WTC11 (cell line): ENCODE measurements around the gene IRF3.

ENCODE experiments used
- CTCF ChIP-seq: fragments of 200-600 bp; IDR thresholded peaks from 2 replicates; pipeline ENCODE4 v1.8.0; 2022; ENCODE audit warnings: antibody characterized with exemption
- ELF4 ChIP-seq: sonication (generic); formaldehyde crosslinking; IDR thresholded peaks from 2 replicates; pipeline ENCODE4 v1.8.1; 2022; ENCODE audit warnings: low read depth, mild to moderate bottlenecking, moderate library complexity, missing genetic modification reagents
- TF ChIP-seq, protein P1 (sequence below): sonication (generic); formaldehyde crosslinking; conservative IDR thresholded peaks from 2 replicates; pipeline ENCODE4 v1.8.1; 2023; ENCODE audit warnings: mild to moderate bottlenecking, low read depth, missing genetic modification reagents, moderate library complexity
- TF ChIP-seq, protein P2 (sequence below): sonication (generic); formaldehyde crosslinking; IDR thresholded peaks from 2 replicates; pipeline ENCODE4 v1.8.0; 2022; ENCODE audit warnings: mild to moderate bottlenecking, missing genetic modification reagents
- TF ChIP-seq, protein P3 (sequence below): sonication (generic); formaldehyde crosslinking; conservative IDR thresholded peaks from 2 replicates; pipeline ENCODE4 v1.8.1; 2022; ENCODE audit warnings: mild to moderate bottlenecking, missing genetic modification reagents
- TF ChIP-seq, protein P4 (sequence below): sonication (generic); formaldehyde crosslinking; IDR thresholded peaks from 2 replicates; pipeline ENCODE4 v1.8.1; 2023; ENCODE audit warnings: mild to moderate bottlenecking, missing genetic modification reagents, borderline replicate concordance

DNA sequence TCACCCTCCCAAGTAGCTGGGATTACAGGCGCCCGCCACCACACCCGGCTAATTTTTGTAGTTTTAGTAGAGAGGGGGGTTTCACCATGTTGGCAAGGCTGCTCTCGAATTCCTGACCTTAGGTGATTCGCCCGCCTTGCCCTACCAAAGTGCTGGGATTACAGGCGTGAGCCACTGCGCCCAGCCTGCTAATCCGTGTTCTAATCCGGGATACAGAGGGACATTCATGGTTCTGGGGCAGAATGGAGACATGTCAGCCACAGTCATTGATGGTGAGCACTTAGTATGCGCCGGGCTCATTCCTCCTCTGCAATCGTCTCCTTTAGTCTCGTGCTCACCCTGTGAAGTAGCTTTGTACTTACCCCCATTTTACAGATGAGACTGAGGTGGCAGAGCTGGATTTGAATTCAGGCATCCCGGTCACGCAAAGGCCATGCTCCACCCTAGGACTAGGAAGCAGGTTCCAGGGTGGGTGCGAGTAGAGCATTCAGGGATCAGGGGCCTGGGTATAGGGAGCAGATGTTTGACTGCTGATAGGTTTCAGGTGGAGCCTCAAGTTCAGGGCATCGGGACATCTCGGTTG, 34.0 kb downstream of the IRF3 start:
- TF ChIP-seq, protein P1, sequence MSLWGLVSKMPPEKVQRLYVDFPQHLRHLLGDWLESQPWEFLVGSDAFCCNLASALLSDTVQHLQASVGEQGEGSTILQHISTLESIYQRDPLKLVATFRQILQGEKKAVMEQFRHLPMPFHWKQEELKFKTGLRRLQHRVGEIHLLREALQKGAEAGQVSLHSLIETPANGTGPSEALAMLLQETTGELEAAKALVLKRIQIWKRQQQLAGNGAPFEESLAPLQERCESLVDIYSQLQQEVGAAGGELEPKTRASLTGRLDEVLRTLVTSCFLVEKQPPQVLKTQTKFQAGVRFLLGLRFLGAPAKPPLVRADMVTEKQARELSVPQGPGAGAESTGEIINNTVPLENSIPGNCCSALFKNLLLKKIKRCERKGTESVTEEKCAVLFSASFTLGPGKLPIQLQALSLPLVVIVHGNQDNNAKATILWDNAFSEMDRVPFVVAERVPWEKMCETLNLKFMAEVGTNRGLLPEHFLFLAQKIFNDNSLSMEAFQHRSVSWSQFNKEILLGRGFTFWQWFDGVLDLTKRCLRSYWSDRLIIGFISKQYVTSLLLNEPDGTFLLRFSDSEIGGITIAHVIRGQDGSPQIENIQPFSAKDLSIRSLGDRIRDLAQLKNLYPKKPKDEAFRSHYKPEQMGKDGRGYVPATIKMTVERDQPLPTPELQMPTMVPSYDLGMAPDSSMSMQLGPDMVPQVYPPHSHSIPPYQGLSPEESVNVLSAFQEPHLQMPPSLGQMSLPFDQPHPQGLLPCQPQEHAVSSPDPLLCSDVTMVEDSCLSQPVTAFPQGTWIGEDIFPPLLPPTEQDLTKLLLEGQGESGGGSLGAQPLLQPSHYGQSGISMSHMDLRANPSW: no peak
- TF ChIP-seq, protein P2, sequence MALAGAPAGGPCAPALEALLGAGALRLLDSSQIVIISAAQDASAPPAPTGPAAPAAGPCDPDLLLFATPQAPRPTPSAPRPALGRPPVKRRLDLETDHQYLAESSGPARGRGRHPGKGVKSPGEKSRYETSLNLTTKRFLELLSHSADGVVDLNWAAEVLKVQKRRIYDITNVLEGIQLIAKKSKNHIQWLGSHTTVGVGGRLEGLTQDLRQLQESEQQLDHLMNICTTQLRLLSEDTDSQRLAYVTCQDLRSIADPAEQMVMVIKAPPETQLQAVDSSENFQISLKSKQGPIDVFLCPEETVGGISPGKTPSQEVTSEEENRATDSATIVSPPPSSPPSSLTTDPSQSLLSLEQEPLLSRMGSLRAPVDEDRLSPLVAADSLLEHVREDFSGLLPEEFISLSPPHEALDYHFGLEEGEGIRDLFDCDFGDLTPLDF (CRISPR knock-in tag): no peak
- TF ChIP-seq, protein P3, sequence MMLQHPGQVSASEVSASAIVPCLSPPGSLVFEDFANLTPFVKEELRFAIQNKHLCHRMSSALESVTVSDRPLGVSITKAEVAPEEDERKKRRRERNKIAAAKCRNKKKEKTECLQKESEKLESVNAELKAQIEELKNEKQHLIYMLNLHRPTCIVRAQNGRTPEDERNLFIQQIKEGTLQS (CRISPR knock-in tag): no peak
- TF ChIP-seq CTCF (no peak), ELF4 (CRISPR knock-in tag) (no peak)
- TF ChIP-seq, protein P4, sequence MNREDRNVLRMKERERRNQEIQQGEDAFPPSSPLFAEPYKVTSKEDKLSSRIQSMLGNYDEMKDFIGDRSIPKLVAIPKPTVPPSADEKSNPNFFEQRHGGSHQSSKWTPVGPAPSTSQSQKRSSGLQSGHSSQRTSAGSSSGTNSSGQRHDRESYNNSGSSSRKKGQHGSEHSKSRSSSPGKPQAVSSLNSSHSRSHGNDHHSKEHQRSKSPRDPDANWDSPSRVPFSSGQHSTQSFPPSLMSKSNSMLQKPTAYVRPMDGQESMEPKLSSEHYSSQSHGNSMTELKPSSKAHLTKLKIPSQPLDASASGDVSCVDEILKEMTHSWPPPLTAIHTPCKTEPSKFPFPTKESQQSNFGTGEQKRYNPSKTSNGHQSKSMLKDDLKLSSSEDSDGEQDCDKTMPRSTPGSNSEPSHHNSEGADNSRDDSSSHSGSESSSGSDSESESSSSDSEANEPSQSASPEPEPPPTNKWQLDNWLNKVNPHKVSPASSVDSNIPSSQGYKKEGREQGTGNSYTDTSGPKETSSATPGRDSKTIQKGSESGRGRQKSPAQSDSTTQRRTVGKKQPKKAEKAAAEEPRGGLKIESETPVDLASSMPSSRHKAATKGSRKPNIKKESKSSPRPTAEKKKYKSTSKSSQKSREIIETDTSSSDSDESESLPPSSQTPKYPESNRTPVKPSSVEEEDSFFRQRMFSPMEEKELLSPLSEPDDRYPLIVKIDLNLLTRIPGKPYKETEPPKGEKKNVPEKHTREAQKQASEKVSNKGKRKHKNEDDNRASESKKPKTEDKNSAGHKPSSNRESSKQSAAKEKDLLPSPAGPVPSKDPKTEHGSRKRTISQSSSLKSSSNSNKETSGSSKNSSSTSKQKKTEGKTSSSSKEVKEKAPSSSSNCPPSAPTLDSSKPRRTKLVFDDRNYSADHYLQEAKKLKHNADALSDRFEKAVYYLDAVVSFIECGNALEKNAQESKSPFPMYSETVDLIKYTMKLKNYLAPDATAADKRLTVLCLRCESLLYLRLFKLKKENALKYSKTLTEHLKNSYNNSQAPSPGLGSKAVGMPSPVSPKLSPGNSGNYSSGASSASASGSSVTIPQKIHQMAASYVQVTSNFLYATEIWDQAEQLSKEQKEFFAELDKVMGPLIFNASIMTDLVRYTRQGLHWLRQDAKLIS (CRISPR knock-in tag): no peak
